ENCODE results near the gene PTPRT.

PTPRT gene

GRCh38 chr20:43193443-43193842 is 3.7 kb upstream of the PTPRT start:
- H3K27me3 Mint-ChIP-seq, result peaks cover 42% of the 10 kb centered on the region
- peaks cover 2% of the 10 kb centered on the region for H3K4me1 Mint-ChIP-seq (ENCODE audit: low read depth)
- no peak overlapping the region for H3K4me3 Mint-ChIP-seq
- no peak overlapping the region for H3K27ac Mint-ChIP-seq
- H3K36me3 Mint-ChIP-seq (ENCODE audit: low read depth), result no peaks in the 10 kb centered on the region
- no peaks in the 10 kb centered on the region for H3K9me3 Mint-ChIP-seq
- no peak for DNase-seq

- H3K36me3 Mint-ChIP-seq (ENCODE audit: low read depth), result no peaks in the 10 kb centered on the region
- DNase-seq, result no peak
- no peak overlapping the region for H3K27ac Mint-ChIP-seq
Observed at GRCh38 chr20:43191946-43192863, 2.5 kb upstream of the PTPRT start.

GRCh38 chr20:43191143-43191542 is 1.4 kb upstream of the PTPRT start:
- H3K9me3 Mint-ChIP-seq, result no peaks in the 10 kb centered on the region
- H3K4me1 Mint-ChIP-seq (ENCODE audit: low read depth), result peaks cover 9% of the 10 kb centered on the region
- peaks cover 56% of the 10 kb centered on the region for H3K27me3 Mint-ChIP-seq
- DNase-seq, result no peak
- H3K4me3 Mint-ChIP-seq, result no peak overlapping the region
- no peak overlapping the region for H3K27ac Mint-ChIP-seq
- no peaks in the 10 kb centered on the region for H3K36me3 Mint-ChIP-seq (ENCODE audit: low read depth)

More at GRCh38 chr20:43191946-43192863, 2.5 kb upstream of the PTPRT start:
- no peaks in the 10 kb centered on the region for H3K9me3 Mint-ChIP-seq
- H3K27me3 Mint-ChIP-seq, result peaks cover 52% of the 10 kb centered on the region
- H3K4me1 Mint-ChIP-seq (ENCODE audit: low read depth), result peaks cover 9% of the 10 kb centered on the region
- no peak overlapping the region for H3K4me3 Mint-ChIP-seq

GRCh38 chr20:43190332-43190953 is 737 bp upstream of the PTPRT start:
- Mint-ChIP-seq H3K36me3 (ENCODE audit: low read depth) (no peaks in the 10 kb centered on the region), H3K9me3 (no peaks in the 10 kb centered on the region), H3K27me3 (peaks cover 57% of the 10 kb centered on the region), H3K4me3 (no peak overlapping the region), H3K27ac (no peak overlapping the region), H3K4me1 (ENCODE audit: low read depth) (peaks cover 9% of the 10 kb centered on the region)
- DNase-seq, result no peak

GRCh38 chr20:43188861-43189553 is 699 bp downstream of the PTPRT start:
- Mint-ChIP-seq H3K4me3 (no peak overlapping the region), H3K27ac (no peak overlapping the region), H3K9me3 (no peaks in the 10 kb centered on the region), H3K36me3 (ENCODE audit: low read depth) (no peaks in the 10 kb centered on the region), H3K27me3 (peaks cover 63% of the 10 kb centered on the region), H3K4me1 (ENCODE audit: low read depth) (peaks cover 9% of the 10 kb centered on the region)
- peak; percentile 29 for DNase-seq

- Mint-ChIP-seq H3K4me3 (no peak overlapping the region), H3K27ac (no peak overlapping the region), H3K9me3 (no peaks in the 10 kb centered on the region), H3K36me3 (ENCODE audit: low read depth) (no peaks in the 10 kb centered on the region), H3K4me1 (ENCODE audit: low read depth) (peaks cover 9% of the 10 kb centered on the region), H3K27me3 (peaks cover 63% of the 10 kb centered on the region)
- no peak for DNase-seq
Observed at GRCh38 chr20:43188234-43188653, 1.5 kb downstream of the PTPRT start.

GRCh38 chr20:43187476-43188233 is 2.1 kb downstream of the PTPRT start:
- DNase-seq, result peak; percentile 74
- peaks cover 9% of the 10 kb centered on the region for H3K4me1 Mint-ChIP-seq (ENCODE audit: low read depth)
- H3K27ac Mint-ChIP-seq, result no peak overlapping the region
- no peaks in the 10 kb centered on the region for H3K36me3 Mint-ChIP-seq (ENCODE audit: low read depth)
- no peak overlapping the region for H3K4me3 Mint-ChIP-seq
- no peaks in the 10 kb centered on the region for H3K9me3 Mint-ChIP-seq
- peaks cover 59% of the 10 kb centered on the region for H3K27me3 Mint-ChIP-seq

- Mint-ChIP-seq H3K27ac (no peak overlapping the region), H3K27me3 (peaks cover 48% of the 10 kb centered on the region), H3K36me3 (ENCODE audit: low read depth) (no peaks in the 10 kb centered on the region), H3K4me3 (no peak overlapping the region), H3K4me1 (ENCODE audit: low read depth) (peaks cover 9% of the 10 kb centered on the region), H3K9me3 (no peaks in the 10 kb centered on the region)
- no peak for DNase-seq
Observed at GRCh38 chr20:43186312-43186711, 3.4 kb downstream of the PTPRT start.

GRCh38 chr20:43185901-43186300 is 3.8 kb downstream of the PTPRT start:
- H3K9me3 Mint-ChIP-seq, result no peaks in the 10 kb centered on the region
- no peak for DNase-seq
- peaks cover 44% of the 10 kb centered on the region for H3K27me3 Mint-ChIP-seq
- no peak overlapping the region for H3K4me3 Mint-ChIP-seq
- H3K36me3 Mint-ChIP-seq (ENCODE audit: low read depth), result no peaks in the 10 kb centered on the region
- H3K4me1 Mint-ChIP-seq (ENCODE audit: low read depth), result peaks cover 9% of the 10 kb centered on the region
- no peak overlapping the region for H3K27ac Mint-ChIP-seq

GRCh38 chr20:43183536-43184070 is 6.1 kb downstream of the PTPRT start:
- no peaks in the 10 kb centered on the region for H3K9me3 Mint-ChIP-seq
- H3K4me1 Mint-ChIP-seq (ENCODE audit: low read depth), result peaks cover 8% of the 10 kb centered on the region
- DNase-seq, result no peak
- H3K36me3 Mint-ChIP-seq (ENCODE audit: low read depth), result no peaks in the 10 kb centered on the region
- no peak overlapping the region for H3K4me3 Mint-ChIP-seq
- no peak overlapping the region for H3K27ac Mint-ChIP-seq
- H3K27me3 Mint-ChIP-seq, result peaks cover 30% of the 10 kb centered on the region

GRCh38 chr20:43178080-43178479 is 11.6 kb downstream of the PTPRT start:
- Mint-ChIP-seq H3K4me3 (no peak overlapping the region), H3K36me3 (ENCODE audit: low read depth) (no peaks in the 10 kb centered on the region), H3K4me1 (ENCODE audit: low read depth) (no peaks in the 10 kb centered on the region), H3K27ac (no peak overlapping the region), H3K27me3 (no peaks in the 10 kb centered on the region), H3K9me3 (no peaks in the 10 kb centered on the region)
- no peak for DNase-seq

- Mint-ChIP-seq H3K27me3 (no peaks in the 10 kb centered on the region), H3K9me3 (no peaks in the 10 kb centered on the region), H3K36me3 (ENCODE audit: low read depth) (no peaks in the 10 kb centered on the region), H3K4me3 (no peak overlapping the region), H3K4me1 (ENCODE audit: low read depth) (no peaks in the 10 kb centered on the region), H3K27ac (no peak overlapping the region)
- DNase-seq, result no peak
Observed at GRCh38 chr20:43176726-43177125, 13.0 kb downstream of the PTPRT start.

GRCh38 chr20:43171930-43172329 is 17.8 kb downstream of the PTPRT start:
- no peak overlapping the region for H3K27ac Mint-ChIP-seq

GRCh38 chr20:43170771-43171170 is 18.9 kb downstream of the PTPRT start:
- no peak overlapping the region for H3K27ac Mint-ChIP-seq
- H3K9me3 Mint-ChIP-seq, result no peaks in the 10 kb centered on the region
- no peaks in the 10 kb centered on the region for H3K4me1 Mint-ChIP-seq (ENCODE audit: low read depth)
- peaks cover under 1% of the 10 kb centered on the region for H3K27me3 Mint-ChIP-seq
- DNase-seq, result no peak
- no peak overlapping the region for H3K4me3 Mint-ChIP-seq
- H3K36me3 Mint-ChIP-seq (ENCODE audit: low read depth), result no peaks in the 10 kb centered on the region

More at GRCh38 chr20:43171930-43172329, 17.8 kb downstream of the PTPRT start:
- Mint-ChIP-seq H3K4me1 (ENCODE audit: low read depth) (no peaks in the 10 kb centered on the region), H3K27me3 (no peaks in the 10 kb centered on the region), H3K36me3 (ENCODE audit: low read depth) (no peaks in the 10 kb centered on the region), H3K4me3 (no peak overlapping the region), H3K9me3 (no peaks in the 10 kb centered on the region)
- no peak for DNase-seq

All from activated T-cell treated with anti-CD3 and anti-CD28 coated beads, Interleukin-2, amount 50 U/mL, for 24 hours (primary cell).